Hematopoietic multipotent progenitor cell treated with erythropoietin and hydrocortisone succinate and interleukin-3 and kit ligand, for 4 days (in vitro differentiated cells): ENCODE measurements around the gene STK17B.
"Not testable (repeated sequence)": the region's sequence is repeated elsewhere in the genome, so short reads cannot be mapped to it uniquely, and the experiment has no call there.

Experiments
- DNase-seq: peaks from one replicate; pipeline ENCODE4 v3.0.0-alpha.2; 2015

Gene STK17B

DNA sequence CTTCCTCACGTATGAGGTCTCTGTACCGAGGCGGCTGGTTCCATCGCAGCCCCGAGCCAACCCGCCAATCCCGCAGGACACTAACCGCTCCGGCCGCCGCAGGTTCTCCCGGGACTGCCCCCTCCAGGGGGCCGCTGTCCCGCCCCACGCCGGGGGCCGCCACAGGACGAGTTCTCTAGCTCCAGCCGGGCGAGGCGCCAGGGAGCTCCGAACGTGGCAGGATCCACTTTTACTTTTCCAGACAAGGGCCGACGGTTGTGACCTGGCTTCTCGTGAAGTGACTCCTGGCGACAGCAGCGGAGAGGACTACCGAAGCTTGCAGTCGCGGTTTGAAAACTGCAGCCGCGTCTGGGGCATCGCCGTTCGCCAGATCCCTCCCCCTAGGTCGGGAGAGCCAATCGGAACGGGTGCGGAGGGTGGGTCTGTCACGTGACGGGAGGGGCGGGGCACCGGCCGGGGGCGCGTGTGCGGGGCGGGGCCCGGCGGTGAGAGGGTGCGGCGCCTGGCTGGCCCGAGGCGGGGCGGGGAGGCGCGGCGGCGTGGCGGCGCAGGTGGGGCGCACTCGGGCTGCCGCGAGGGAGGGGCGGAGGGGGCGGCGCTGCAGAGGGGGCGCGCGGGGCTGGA, at the start of gene STK17B:
TSS of gene STK17B (minus strand) at position 331 of the 624 bp plus-strand sequence. CDS start 8,195 bp downstream, outside the sequence.
- DNase-seq = peak; percentile 98

DNA sequence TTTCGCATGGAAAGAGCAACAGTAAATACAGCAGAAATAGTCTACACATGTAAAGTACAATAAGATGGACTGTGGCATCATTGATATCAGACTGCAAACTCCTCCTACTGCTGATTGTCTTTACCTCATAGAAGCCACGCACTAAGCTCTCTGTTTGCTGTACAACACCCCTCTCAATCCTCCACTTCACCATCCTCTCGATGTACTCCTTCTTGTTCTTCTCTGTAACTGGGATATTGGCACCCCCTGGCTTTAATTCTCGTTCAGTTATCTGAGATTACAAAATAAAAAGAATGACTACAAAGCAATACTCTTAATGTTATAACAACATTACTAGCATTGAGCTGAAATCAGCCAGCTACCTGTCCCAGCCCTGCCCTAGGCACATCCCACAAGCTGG, 49.3 kb upstream of the STK17B start:
- no peak for DNase-seq

DNA sequence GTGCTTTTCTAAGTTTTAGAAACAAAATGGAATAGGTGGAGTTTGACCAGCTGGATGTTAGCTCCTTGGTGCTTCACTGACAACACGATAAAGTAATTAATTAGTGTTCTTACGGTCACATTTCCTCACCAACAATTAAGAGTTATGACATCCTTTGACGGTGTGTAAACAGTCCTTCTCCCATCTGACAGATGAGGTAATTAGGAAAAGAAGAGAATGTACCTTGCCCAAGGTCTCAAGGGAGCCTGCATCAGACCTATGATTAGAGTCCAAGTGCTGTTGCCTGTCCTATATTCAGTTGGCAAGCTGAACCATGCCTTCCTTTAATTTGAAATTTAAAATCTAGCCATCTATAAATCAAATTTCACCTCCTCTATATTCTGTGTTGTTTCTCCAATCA, 48.3 kb upstream of the STK17B start:
- DNase-seq = no peak

DNA sequence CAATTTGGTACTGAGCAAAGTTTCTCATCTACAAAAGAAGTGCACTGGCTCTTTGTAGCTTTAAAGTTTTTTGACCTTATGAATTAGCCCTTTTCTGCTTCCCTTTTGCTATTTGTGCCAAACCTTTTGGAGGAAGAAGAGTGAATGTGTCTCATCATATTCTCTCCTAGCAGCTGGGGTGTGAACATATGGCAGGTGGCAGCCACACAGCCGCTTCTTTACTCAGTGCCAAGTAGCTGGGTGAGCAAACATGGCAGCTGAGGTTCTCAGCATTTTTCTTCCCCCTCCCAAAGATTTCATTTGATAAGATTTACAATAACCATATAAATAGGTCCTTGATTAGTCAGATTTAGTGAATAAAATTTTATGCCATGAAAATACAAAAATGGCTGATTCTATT, 46.7 kb upstream of the STK17B start:
- no peak for DNase-seq

DNA sequence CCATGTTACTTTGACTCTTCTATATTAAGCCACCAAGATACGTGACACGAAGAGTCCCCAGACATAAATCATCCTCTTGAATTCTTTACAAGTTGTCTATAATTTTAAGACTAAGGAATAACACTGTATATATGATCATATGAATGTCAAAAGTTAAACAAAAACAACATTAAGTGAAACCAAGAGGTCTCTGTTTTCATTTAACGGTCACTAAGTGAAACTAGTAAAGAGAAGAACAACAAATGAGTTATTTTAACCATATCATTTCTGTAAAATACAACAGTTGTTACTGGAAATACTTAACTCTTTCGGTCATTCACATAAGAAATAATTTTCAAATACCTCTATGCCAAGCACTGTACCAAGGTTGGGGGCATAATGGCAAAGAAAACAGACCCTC, 45.7 kb upstream of the STK17B start:
- no peak for DNase-seq

DNA sequence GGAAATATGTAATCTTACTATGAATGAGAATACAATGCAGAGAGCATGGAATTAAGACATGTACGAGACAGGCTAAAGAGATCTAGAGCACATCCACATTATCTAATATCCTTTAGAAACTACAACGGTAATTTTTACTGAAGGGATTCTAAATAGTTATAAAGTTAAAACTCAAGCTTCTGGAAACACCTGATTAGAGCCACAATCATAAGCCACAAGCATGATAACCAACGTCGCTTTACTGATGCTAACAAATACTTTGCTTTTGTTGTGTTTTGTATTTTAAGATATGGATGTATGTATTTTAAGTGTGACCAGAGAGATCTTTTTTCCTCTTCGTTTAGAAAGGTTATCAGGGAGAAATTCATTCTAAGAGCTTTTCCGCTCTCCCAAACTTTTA, 44.0 kb upstream of the STK17B start:
- DNase-seq = peak; percentile 54

DNA sequence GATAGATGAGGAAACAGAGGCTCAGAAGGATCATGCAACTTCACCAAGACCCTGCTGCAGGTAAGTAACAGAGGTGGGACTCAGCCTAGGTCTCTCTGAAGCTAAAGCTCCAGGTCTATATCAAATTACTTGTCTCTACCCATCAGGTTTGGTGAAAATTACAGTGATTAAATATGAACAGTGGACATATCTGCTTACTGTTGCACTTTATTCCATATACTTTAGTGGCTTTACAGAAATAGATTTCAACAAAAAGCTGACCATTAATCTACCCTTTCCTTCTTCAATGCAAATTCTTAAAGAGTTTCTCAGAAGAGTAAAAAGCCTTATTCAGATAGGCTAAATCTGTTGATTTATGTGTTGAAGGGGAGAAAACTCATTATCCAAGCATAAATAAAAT, 42.8 kb upstream of the STK17B start:
- no peak for DNase-seq

DNA sequence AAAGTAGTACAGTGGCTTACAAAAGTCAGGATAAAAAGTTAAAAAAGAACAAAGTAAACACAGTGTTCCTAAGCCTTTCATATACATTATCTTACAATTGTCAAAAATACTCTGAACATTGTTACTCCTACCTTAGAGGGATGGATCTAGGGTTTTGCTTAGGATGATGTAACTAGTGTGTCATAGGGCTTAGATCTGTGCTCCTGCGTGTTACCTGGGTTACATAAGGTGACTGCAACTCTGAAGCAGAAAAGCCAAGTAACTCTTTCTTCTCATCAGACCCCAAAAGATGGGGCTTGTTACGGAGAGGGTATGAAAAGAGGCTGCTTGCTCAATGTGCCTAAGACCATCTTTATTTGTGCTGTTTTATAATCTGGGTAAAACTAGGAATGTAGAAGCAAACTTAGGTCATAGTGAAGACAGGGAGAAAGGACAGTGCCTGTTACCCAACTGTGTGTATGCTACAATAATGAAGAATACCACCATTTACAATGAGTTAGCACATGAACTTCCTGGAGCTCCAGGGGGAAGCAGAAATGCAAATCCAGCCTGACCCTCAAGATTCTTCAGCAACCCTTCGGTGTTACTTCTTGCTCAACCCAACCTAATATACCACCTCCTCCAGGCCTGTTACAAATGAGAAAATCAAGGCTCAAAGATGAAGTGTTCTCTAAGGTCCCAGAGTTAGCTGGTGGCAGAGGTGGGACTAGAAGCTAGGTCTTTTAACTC, 42.0 kb upstream of the STK17B start:
- DNase-seq = no peak

DNA sequence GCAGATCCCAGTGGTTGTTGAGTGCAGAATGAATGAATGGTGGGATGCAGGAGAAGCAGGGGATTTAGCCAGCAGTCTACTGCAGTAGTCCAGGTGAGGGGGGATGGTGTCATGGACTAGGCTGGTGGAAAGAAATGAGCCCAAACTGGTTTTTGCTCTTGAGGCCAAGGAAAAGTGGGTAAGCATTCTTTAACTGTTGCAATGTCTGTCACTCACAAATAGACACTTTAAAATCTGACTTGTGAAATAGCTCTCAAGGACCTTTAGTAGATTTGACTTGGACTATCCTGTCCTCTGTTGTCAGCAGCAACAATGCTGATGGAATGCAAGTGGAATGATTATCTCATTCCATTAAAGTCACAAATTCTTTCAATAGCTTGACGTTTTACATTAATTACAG, 37.5 kb upstream of the STK17B start:
- DNase-seq = no peak

DNA sequence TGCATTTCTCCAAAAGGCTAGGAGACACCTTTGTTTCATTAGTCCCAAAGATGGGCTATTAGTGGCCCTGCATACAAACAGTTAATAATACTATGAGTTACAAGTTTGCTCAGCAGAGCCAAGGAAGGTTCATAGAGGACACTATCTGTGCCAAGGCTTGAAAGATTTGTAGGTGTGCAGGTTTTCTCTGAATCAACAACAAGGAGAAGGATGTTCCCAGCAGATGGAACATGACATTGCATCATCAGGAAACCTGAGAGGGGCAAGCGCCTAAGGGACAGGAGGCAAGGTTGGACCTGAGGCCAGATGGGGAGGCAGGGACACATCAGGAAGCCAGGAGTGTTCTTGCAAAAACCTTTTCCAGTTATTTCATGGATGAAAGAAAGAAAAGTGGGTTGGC, 35.4 kb upstream of the STK17B start:
- DNase-seq = no peak

DNA sequence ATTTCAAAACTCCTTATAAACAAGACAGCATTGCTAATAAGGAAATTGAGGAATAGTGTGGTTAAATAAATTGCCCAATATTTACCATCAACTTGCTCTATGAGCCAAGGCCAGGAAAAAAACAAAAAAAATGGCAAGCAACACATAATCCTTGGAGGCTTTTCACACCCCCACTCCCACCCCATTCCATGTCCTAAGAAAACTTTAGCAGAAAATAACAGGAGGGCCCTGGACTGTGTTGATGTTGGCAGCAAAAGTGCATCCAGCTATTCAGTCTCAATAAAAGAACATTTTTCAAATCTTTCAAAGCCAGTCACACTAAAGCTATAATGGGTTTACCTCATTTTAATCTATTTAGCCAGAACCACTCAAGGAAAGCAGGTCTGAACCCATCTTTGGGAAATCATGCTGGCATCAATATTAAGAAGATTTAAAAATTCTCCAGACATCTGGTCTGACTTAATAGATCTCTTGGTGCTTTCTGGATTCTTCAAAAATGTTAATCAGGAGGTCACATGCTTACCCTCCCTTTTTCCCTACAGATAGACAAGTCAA, 34.6 kb upstream of the STK17B start:
- peak; percentile 27 for DNase-seq

DNA sequence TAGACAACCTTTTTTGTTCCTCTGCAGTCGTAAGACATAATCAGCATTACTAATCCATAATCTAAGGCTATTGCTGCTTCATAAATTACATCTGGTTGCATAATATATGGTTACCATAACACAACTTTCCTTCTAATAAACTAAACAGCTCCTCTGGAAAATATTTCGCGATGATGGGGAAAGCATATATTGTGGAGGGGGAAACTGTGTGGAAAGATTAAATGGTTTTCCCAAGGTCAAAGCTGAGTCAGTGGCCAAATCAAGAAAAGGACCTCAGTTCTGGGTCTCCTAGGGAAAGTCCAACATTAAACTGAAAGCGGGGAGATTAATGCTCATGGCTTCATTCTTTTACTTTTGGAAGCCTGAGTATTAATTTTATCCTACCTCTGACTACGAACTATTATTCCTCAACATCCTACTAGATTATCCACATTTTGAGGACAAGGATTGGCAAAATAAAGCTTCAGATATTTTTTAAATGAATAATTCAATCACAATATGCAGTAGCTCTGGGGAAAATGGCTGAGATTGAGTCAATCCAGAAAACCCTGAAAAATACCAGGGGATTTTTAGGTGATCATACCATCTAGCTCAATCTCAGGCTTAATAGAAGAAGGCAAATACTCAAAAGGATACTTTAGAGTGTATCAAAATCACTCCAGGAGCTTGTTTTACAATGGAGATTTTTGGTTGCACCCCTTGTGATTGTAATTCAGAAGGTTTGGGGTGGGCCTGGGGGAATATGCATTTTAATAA, 33.8 kb upstream of the STK17B start:
- DNase-seq = no peak

DNA sequence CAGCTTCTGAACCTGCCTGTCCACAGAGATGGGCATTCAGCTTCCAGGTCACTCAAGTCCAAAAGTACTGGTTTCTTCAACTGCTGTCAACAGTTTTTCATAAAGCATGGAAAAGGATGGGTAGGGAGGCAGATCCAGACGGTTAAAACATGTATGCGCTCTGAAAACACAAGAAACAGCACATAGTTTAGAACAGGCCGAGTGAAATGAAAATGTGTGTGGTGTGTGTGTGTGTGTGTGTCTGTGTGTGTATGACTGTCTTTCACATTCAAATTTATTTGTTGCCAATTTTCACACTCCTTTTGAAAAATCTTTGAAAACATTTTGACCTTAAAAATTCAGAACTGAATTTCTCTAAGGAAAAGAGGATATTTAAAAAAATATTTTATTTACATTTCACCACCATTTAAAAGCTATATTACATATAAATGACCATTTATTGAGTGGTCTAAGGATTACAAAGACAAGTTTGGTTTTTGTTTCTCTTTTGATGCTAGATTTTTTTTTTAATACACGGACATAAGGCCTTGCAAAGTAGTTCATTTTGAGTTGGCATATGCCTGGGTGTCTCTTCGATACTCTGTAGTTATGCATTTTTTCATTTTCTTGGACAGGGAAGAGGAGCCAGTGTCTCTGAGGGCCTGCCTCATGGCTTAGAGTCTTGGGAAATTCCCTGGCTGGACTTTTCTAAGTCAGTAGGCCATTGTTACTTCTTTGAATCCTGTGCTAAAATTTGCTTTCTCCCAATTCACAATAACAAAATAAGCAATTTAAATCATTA, 30.0 kb upstream of the STK17B start:
- no peak for DNase-seq

DNA sequence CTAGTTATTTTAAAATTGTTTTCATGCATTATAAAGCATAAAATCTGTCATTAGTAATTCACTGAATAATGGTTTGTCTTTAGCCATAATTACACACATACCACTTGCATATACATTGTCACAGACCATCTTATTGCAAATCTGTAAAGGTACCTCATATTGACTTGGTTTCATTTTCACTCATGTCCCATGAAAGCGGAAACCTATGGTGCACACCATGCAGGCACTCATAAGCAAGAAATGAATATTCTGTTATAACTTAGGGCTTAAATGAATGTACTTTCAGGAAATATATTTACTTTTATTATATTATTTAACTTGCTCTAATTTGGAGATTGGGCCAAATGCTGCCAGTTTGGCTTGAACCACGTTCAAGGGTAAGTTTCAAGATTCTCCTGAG, 29.2 kb upstream of the STK17B start:
- no peak for DNase-seq

DNA sequence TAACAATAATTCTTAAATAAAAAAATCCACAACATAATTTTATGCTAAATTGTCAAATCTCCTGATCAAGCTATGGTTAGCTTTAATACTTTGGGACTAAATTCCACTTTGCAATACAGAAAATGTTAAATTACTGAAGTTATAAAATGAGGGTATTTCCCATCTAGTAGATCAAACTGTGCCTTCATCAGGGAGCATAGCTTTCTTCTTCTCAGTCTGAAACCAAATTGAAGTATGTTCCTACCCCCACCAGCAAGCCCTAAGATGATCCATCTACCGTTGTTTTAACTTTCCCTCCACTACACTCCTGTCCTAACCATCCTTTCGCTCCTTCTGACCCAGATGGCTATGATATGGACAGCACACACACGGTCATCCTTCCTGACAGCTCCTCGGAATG, 24.4 kb upstream of the STK17B start:
- DNase-seq = no peak

DNA sequence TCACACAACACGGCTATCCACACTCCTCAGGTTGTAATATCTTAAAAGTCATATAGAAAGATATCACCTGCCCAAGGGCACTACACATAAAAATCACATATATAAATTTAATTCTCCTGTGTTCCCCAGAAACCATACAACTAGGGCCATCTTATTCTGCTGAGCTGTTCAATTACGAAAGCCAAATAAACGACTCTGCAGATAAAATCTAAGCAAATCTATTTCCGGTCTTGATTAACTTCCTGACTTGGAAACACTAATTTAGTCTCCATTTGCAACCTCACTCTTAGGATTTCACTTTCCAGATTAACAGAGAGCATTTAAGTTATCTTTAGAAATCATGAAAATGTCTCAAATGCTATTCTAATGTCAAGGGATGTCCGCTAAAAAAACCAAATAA, 23.9 kb upstream of the STK17B start:
- peak; percentile 54 for DNase-seq

DNA sequence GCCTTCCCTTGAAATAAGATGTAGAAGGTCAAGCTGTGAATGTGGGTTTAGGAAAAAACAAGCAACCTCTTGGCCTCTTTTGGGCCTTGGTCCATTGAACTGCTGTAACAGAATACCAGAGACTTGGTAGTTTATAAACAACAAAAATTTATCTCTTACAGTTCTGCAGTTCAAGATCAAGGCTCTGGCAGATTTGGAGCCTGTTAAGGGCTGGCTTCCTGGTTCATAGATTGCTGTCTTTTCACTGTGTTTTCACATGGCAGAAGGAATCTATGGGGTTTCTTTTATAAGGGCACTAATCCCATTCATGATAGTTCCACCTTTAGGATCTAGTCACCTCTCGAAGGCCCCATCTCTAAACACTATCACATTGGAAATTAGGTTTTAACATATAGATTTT, 20.2 kb upstream of the STK17B start:
- DNase-seq = no peak

DNA sequence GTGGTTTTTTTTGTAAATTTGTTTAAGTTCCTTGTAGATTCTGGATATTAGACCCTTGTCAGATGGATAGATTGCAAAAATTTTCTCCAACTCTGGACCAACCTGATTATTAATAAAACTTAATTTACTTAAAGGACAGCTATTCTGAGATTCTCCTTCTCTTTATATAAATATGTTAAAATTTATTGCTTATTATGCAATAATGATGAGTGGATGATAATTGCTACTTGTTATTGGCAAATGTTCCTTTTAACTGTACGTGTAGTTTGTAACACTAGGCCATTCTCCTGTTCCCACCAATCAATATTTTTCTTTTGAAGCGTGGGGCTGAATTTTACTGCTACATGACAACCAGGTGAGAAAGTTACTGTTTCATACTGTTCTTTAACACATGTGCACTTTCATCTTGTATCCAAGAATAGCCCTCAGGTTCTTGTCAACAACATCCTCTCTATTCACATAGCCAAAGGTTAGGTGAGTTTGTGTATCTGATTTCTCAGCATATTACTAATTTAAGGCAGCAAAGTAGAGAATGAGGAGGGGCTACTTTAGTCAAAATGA, 16.6 kb upstream of the STK17B start:
- no peak for DNase-seq

DNA sequence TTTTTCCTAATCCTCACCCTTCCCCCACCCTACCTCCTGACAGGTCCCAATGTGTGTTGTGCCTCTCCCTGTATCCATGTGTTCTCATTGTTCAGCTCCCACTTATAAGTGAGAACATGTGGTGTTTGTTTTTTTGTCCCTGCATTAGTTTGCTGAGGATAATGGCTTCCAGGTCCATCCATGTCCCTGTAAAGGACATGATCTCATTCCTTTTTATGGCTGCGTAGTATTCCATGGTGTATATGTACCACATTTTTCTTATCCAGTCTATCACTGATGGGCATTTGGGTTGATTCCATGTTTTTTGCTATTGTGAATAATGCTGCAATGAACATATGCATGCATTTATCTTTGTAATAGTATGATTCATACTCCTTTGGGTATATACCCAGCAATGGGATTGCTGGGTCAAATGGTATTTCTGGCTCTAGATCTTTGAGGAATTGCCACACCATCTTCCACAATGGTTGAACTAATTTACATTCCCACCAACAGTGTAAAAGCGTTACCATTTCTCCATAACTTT, 15.9 kb upstream of the STK17B start:
- DNase-seq = not testable (repeated sequence)

DNA sequence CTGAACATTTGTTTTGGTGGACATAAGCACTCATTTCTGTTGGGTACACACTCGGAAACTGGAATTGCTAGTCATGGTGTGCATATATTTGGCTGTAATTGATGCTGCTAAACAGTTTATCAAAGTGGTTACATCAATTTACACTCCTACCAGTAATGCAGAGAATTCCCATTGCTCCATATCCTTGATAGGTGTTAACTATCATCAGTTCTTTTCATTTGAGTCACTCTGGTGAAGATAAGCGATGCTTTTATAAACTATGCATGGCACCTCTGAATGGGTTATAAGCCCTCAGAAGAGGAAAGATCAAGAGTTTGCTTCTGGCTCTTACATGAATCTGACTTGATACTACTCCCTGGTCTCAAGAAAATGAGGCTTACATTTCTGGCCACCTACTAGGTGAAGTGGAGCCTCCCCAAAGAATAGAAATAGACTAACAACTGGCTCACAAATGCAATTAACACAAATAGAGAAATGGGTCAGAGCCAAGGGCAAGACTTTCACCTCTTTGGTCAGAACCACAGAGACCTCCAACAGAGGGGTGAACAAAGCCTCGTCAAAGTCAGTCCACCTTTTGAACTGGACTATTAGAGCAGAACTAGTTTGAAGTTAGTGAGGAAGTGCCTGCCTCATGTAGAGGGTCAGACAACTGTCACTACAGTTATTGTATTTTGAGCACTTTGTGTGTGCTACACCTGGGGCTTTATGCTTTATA, 15.0 kb upstream of the STK17B start:
- no peak for DNase-seq

DNA sequence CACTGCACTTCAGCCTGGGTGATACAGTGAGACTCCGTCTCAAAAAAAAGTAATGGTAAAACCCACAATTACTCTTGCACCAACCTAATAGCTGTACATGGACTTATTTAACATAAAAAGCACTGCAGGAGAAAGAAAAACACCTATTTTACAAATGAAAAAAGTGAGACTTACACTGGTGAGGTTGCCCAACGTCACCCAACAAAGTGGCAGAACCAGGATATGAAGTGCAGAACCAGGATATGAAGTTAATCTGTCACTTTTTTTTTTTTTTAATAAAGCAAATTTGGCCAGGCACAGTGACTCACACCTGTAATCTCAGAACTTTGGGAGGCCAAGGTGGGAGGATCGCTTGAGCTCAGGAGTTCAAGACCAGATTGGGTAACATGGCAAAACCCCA, 13.5 kb upstream of the STK17B start:
- no peak for DNase-seq
